ENCODE results near the gene GLA. TPM values are rescaled to one million over a fixed set of nuclear protein-coding genes. Genes with fewer than 3 reads are reported as not detected.

Gene GLA
- total RNA-seq: 25.6 TPM

GRCh38 chrX:101407748-101408531 is at the start of gene GLA, which contains the start of gene HNRNPH2:
GLA (minus strand) TSS chrX:101407925; CDS start chrX:101407903, 22 bp downstream.
HNRNPH2 (plus strand) TSS chrX:101408222; CDS start chrX:101411989, 3,767 bp downstream.

GRCh38 chrX:101390664-101391525 is 16.8 kb downstream of the GLA start, which contains the start of gene RPL36A:
RPL36A (plus strand) TSS chrX:101391011; CDS start chrX:101391044, 33 bp downstream.

GRCh38 chrX:101385795-101386541 is 21.8 kb downstream of the GLA start, which contains the start of gene BTK:
BTK (minus strand) TSS chrX:101386191; CDS start chrX:101375284, 10,907 bp downstream.

GRCh38 chrX:101348452-101349192 is 59.1 kb downstream of the GLA start, which contains the start of gene TIMM8A:
TIMM8A (minus strand) TSS chrX:101348742; CDS start chrX:101348664, 78 bp downstream.

Other genes with a start within 250 kb of the GLA start
- 2.9 TPM for gene DRP2, start 188.1 kb downstream of the GLA start, total RNA-seq
- 0.18 TPM for gene TAF7L, start 116.6 kb downstream of the GLA start, total RNA-seq
- 7.1 TPM for gene TIMM8A, start 59.2 kb downstream of the GLA start, total RNA-seq
- gene BTK, start 21.7 kb downstream of the GLA start, total RNA-seq: 6.0 TPM
- 376 TPM for gene RPL36A, start 16.9 kb downstream of the GLA start, total RNA-seq
- gene HNRNPH2, start 297 bp upstream of the GLA start, total RNA-seq: 60.8 TPM
- gene ARMCX4, start 77.5 kb upstream of the GLA start, total RNA-seq: 16.4 TPM
- 43.8 TPM for gene ARMCX1, start 142.6 kb upstream of the GLA start, total RNA-seq
- gene ARMCX6, start 210.1 kb upstream of the GLA start, total RNA-seq: 43.2 TPM
- gene ARMCX3, start 215.2 kb upstream of the GLA start, total RNA-seq: 74.8 TPM

Data from metanephros (tissue), 1 donor.